GM18870 (cell line): ENCODE measurements around the gene DDX39B.
"Not testable (repeated sequence)": the region's sequence is repeated elsewhere in the genome, so short reads cannot be mapped to it uniquely, and the experiment has no call there.

Experiments
- ATAC-seq: cut with Tn5 transposase; IDR thresholded peaks from one replicate; pipeline ENCODE4 v1.9.1; 2021; ENCODE audit warnings: moderate library complexity; ENCODE audit not compliant: unreplicated experiment

The DDX39B gene

GRCh38 chr6:31541658-31542521 lies at the start of gene DDX39B:
Gene DDX39B, minus strand, starts transcription at chr6:31542003. Its CDS starts 1,471 bp downstream, at chr6:31540532.
- peak; percentile 50 for ATAC-seq

GRCh38 chr6:31590691-31591090 lies 48.9 kb upstream of the DDX39B start:
- not testable (repeated sequence) for ATAC-seq

- no peak for ATAC-seq
Measured at GRCh38 chr6:31588871-31589650, 47.3 kb upstream of the DDX39B start.

- ATAC-seq, result no peak
Measured at GRCh38 chr6:31587791-31588777, 46.3 kb upstream of the DDX39B start.

GRCh38 chr6:31586599-31587281 lies 44.9 kb upstream of the DDX39B start:
- ATAC-seq, result no peak

- ATAC-seq, result no peak
Measured at GRCh38 chr6:31586008-31586407, 44.2 kb upstream of the DDX39B start, which contains the start of gene LST1. Gene LST1, plus strand, starts transcription at chr6:31586277. Its CDS starts 1,023 bp downstream, at chr6:31587300.

- ATAC-seq, result no peak
Measured at GRCh38 chr6:31585491-31585890, 43.7 kb upstream of the DDX39B start.

GRCh38 chr6:31582230-31582643 lies 40.4 kb upstream of the DDX39B start, which contains the start of gene LTB:
Gene LTB, minus strand, starts transcription at chr6:31582424. Its CDS starts 7 bp downstream, at chr6:31582417.
- ATAC-seq, result no peak

- ATAC-seq, result no peak
Measured at GRCh38 chr6:31581434-31582229, 39.8 kb upstream of the DDX39B start.

- ATAC-seq, result no peak
Measured at GRCh38 chr6:31580807-31581433, 39.1 kb upstream of the DDX39B start.

- ATAC-seq, result no peak
Measured at GRCh38 chr6:31580438-31580740, 38.6 kb upstream of the DDX39B start.

GRCh38 chr6:31579546-31580437 lies 38.0 kb upstream of the DDX39B start:
- ATAC-seq, result no peak

GRCh38 chr6:31579119-31579505 lies 37.3 kb upstream of the DDX39B start:
- ATAC-seq, result no peak

- no peak for ATAC-seq
Measured at GRCh38 chr6:31578184-31579118, 36.6 kb upstream of the DDX39B start.

GRCh38 chr6:31577579-31577966 lies 35.8 kb upstream of the DDX39B start:
- ATAC-seq, result no peak

GRCh38 chr6:31576897-31577578 lies 35.2 kb upstream of the DDX39B start:
- ATAC-seq, result no peak
